GM19397 (cell line): ENCODE measurements around the gene KY.

Source experiments
- ATAC-seq: cut with Tn5 transposase; IDR thresholded peaks from one replicate; pipeline ENCODE4 v1.9.1; 2021; ENCODE audit warnings: mild to moderate bottlenecking, moderate library complexity; ENCODE audit not compliant: unreplicated experiment

KY gene

DNA sequence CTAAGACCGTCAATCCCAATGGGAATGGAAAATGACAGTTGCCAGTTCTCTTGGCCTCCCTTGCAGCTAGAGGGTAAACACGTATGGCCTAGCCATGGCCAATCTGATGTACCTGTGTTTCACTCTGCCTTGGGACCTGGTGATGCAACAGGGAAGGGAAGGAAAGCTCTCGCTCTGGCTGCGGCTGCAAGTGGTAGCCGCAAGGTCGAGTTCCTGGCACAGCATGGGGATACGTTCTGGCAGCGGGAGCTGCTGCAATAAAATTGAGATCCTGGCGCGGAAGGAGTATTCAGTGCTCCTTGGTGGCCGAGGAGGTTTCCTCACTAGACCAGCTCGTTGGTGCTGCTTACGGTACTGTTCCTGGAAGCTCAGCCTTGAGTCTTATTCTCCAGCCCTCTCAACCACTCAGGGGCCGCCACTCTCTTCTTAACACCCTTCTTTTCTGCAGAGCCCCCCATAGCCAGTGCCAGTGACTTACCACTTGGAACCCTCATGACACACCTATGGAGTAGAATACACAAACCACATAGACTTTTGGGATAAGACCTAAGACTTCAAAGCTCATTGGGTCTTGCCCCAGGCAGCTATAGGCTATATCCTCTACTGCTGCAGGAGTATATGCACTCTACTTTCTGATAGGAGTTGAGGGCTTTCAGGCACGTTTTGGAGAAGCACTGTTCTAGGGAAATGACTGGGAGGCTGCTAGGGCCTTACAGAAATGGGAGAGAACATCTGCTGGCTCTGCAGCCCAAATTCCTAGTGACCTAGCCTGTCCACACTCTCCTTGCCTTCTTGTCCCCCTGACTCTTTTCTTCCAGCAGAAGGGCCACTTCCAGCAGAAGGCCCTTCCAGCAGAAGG is 2.7 kb downstream of the KY start:
- ATAC-seq, result no peak

DNA sequence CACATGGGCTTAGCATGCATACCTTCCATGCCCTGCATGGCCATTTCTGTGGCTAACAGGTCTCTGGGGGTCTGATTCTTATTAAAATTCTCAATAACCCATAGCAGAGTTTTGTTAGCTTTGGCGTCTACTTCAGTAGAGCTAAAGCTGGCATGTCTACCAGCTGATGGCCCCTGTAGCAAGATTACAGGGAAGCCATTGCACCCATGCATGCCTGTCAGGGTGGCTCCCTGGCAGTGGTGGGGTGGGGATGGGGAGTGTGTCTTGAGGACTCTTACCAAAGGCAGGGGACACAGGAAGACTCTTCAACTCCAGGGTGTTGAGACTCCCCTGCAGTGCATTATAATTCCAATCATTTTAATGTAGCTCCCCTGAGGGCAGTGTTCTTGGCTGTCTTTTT is 4.7 kb downstream of the KY start:
- ATAC-seq, result no peak

DNA sequence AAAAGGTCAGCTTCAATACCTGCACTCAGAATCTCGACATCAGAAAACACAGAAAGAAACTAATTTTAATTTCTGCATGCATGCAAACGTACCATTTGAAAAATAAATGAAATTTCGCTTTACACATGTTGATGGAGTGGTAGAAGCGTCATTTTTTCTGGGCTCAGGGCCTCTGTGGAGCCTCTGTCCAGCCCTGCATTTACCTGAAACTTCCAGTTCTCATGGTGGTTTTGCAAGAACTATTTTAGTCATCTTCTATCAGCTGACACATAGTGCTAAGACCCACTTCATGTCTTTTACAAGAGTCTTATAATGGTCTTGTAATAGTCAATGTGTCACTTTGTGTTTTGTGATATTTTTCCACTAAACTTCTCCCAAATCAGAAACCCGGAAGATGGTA is 5.3 kb downstream of the KY start:
- ATAC-seq, result no peak

DNA sequence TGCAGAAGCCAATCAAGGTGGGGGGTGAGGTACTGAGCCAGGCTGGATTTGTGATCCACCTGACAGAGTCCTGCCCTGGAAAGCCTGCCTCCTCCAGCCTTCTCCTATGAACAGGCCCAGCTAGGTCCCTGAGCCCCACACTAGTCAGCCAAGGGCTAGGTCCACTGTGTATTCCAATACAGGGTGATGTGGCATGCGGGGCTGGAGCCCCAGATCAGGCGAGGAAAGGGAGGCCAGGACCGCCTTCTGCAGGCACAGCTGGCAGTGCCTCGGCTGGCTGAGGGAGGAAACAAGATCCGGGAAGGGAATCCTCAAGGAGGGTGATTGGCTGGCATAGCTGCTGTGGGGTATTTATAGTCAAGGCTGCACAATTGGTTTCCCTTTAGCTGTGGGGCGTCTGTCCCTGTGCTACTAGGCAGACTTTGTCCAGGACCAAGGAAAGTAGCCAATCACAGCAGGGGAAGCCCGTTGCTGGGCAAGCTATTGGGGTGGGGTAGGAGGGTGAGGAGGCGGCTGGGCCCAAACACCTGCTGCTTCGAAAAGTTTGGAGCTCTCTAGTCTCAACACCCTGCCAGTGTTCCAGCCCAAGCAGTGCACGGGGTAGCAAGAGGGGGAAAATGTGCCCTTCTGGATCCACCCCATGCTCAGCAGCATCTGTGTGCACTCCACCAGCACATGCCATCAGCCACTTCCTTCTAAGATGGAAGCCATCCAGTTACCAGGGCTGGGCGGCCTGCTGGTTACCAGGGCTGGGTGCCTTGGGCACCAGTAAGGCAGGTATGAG is 5.9 kb downstream of the KY start:
- no peak for ATAC-seq

DNA sequence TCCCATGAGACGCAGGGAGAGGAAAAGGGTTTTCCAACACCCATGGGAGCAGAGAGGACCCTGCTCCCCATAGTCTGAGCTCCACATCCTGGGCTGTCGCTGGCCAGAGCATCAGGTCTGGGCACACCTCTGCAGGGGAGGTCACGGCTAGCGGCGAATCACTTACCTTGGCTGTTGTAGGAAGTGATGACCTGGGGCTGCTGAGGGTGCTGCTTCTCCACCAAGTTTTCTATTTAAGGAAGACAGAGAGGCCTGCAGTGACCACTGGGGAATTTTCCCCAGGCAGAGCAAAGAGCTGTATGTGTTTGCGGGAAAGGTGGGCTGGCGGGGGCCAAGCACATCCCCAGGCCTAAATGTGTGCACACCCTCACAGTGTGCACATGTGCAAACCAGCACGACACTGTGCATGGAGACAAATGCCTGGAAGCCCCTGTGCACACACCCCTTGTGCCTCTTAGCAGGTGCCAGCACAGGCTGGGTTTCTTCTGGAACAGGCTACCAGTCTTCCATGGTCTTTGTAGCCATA is 7.6 kb downstream of the KY start:
- no peak for ATAC-seq

DNA sequence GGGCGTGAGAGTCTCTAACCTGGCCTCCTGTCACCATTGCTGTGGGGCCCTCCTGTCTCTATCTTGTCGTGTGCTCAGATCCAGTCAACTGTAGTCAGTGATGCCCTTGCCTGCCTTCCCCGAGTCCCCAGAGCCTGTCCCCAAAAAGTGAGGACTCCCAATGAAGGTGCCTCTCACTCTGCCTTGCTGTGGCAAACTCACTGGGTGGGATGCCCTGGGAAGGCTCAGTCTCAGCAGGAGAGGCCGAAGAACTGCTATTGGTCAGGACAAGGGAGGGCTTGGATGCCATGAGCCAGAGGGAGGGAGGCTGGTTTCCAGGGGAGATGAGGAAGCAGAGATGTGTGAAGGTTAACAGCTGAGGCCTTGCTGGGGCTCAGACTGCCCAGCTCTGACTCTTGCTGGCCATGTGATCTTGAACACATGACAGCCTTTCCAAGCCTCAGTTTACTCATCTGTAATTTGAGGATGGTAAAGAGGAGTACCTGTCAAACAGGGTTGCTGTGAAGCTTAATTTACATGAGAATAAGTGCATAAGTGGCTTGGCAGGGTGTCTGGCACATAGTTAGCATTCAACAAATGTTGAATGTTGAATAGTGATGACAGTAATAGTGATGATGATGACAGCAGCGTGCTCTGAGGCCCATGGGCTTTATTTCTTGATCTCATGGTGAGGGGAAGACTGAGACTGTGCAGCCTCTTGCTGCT is 8.2 kb downstream of the KY start:
- ATAC-seq, result no peak

DNA sequence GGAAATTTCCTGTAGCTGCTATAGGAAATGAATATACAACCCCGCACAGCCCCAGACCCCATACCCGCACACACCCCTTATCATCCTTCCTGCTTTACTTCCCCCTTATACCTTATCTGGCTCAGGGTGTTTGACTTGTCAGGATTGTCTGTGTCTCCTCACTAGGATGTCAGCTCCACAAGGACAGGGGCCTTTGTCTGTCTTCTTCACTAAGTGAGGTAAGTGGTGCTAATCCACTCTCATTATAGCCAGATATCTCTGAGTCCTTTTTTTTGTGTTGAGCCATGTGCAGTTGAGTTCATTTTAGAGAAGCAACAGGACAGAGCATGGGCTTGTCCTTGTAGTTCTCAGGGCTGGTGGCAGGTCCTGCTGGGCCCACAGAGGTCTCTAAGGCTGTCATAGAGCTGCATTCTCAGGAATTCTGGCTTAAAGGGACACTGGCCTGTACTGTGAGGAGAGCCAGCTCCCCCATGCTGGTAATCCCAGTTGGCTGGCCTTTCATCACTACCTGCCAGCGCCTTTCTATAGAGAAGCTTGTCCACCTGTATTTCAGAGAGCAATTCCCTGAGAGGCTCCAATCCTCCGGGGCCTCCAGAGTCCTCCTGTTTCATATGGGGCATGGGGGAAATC is 9.0 kb downstream of the KY start:
- ATAC-seq, result no peak

DNA sequence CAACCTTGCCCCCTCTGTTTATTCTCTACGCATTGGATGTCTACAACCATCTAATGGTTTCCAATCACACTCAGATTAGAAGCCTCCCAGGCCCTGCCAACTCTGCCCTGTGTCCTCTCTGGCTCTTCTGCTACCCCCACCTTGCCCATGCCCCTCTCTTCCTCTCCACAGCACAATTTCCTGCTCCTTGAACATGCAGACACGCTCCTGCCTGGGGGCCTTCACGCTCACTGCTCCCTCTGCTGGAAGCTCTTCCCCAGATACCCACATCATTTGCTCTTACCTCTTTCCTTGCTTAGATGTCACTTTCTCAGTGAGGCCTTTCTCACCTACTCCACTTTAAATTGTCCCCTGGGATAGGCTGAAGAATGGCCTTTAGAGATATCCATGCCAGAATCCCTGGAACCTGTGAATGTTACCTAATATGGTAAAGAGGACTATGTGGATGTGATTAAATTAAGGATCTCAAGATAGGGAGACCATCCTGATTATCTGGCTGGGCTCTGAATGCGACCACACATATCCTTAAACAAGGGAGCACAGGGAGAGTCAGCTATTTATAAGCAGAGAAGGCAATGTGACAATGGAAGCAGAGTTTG is 9.9 kb downstream of the KY start:
- ATAC-seq, result no peak

DNA sequence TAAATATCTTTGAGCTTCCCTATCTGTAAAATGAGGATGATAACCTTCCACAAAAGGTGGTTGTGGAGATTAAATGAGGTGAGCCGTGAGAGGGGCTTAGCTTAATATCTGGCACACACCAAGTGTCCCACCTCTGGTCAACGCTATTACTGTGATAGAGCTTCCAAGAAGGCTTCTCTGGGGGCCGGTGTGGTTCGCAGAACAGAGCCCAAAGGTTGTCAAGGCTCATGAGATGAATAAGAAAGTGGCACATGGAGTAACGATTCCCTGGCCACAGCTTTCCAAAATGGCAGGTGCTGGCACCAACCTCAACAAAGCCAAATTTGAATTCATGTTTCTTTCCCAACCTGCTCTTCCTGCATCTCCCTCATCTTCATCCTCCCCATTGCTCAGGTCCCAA is 10.4 kb downstream of the KY start:
- no peak for ATAC-seq

DNA sequence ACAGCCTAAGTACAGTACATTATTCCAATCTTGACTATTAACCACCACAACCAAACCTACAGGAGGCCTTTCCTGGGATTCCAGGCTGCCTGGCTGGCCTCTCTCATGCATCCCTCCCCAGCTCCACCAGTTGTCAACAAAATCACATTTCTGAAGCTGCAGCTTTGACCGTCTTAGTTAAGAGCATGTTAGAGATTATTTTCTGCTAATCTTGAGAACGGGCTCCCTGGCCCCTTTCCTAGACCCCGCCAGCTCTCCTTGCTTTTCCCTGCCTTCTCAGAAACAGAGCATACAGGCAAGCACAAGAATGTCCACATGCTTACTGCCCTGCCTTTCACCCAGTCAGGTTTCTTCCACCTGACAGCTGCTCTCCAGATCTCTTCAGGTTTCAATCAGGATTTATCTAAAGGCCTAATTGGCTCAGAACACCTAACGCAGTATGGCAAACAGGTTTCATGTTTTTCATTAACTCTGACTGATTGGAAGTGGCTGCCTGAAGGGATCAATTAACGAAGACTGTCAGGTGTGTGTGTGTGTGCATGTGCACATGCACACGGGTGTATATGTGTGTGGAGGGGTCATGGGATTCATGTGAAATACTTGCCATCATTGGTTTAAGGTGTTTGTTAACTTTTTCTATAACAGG is 12.3 kb downstream of the KY start:
- ATAC-seq, result no peak

DNA sequence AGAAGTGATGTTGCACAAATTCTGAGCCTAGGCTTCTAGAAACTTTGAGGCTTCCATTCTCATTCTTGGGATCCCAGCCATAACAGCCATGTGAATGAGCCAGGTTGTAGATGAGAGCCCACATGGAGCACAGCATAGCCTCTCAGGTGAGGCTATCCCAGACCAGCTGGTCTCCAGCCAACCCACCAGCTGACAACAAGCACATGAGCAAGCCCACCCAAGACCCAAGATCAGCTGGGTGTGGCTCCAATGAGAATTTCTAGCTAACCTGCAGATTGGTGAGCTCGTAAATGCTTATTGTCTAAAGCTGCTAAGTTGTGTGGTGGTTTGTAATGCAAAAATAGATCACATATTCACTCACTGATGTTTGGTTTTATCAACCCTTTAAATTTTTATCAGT is 14.4 kb downstream of the KY start:
- ATAC-seq, result no peak

DNA sequence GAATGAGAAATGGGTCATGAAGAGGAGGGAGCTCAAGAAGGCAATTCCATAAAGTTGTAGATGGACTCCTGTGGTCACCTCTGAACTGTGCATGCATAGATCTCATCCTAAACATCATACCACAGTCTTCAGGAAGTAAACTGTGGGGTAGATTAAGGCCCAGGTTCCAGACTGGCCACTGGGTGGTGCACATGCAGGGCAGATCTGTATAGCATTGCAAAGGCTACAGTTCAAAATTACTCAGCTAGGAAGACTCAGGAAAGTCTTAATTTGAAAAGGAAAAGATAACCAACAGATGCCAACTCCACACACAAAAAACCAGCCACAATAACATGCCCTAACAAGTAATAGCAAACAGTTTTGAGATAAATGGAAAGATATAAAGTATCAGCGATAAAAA is 20.3 kb downstream of the KY start:
- ATAC-seq, result no peak

DNA sequence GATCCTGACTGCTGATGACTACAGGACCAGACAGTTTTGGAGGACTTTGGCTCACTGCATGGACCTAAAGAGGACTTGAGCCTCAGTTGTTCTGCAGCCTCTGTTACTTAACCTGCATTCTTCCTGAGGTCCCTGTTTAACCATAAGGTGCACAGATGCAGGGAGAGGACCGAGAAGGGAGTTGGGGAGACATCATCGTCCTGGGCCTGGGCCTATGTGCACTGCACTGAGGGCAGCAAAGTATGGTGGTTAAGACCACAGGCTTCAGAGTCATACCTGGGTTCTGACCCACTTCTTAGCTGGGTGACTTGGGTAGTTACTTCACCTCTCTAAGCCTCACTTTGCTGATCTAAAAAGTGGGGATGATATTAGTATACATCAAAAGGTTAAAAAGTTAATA is 21.9 kb downstream of the KY start:
- ATAC-seq, result no peak

DNA sequence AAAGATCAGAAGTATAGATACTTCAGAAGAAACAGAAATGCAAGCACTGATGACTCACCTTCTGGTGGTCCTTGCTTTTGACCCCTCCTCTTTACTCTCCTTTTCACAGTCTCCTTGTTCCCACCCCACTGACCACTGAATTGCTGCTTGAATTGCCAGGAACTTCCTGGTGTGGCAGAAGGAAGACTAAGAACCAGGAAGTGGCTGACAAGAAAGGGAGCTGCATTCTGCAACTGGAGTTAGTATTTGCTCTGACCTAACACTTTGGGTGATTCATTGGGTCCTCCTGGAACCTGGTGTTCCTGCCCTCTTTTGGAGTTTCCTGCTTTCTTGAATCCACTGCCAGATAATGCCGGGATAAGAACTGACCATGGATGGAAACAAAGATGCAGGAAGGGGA is 23.0 kb downstream of the KY start:
- no peak for ATAC-seq

DNA sequence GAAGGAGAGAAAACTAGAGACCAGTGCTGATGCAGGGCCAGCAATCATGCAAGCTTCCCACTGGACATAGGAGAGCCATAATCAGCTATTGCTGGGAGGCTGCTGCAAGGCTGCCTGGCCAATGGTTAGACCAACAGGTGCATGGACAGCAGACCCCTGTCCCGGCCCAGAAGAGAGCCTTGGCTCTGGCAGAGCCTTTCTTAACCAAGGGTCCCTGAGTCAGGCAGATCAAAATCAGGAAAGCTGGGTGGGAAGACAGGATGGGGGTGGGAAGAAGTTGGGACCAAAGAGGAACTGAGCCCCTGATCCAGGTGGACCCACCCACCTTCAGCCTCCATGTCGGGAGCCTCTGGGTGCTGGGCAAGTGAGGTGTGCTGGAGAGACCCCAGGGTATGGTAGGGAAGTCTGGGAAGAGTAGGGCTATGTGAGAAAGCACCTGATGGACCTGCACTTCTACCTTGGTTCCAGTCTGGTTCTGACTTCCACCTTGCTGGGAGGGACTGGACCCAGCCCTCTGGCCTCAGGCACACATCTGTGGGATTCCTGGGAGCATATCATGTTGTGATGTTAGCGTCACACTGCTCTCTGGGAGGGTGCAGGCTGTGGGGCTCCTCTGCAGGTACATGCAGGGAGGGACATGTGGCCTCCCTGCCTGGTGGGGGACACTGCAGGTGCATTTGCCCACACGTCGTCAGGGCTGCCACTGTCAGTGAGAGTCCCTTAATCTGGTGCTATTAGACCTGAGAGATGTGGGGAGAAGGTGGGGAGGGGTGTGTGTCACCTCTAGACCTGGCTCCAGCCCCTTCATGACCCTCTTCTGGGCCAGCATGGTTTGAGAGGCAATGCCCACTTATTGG is 24.7 kb downstream of the KY start:
- ATAC-seq, result no peak

DNA sequence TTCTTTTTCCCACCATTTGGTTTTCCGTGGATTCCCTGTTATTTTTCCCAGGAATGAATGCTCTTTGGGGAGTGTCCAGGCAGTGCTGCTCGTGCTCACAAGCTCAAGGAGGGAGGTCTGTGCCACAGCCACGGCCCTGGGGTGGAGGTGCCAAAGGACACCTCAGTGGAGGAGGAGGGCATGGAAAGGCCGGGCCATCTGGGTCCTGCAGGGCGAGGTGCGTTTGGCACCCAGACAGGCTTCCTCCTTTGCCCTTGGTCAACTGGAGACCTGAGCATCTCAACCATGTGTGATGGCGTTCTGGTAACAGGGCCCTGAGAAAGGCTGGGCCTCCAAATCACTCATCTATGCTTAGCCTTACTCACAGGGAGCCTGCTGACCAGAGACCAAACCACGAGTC is 25.4 kb downstream of the KY start:
- no peak for ATAC-seq

DNA sequence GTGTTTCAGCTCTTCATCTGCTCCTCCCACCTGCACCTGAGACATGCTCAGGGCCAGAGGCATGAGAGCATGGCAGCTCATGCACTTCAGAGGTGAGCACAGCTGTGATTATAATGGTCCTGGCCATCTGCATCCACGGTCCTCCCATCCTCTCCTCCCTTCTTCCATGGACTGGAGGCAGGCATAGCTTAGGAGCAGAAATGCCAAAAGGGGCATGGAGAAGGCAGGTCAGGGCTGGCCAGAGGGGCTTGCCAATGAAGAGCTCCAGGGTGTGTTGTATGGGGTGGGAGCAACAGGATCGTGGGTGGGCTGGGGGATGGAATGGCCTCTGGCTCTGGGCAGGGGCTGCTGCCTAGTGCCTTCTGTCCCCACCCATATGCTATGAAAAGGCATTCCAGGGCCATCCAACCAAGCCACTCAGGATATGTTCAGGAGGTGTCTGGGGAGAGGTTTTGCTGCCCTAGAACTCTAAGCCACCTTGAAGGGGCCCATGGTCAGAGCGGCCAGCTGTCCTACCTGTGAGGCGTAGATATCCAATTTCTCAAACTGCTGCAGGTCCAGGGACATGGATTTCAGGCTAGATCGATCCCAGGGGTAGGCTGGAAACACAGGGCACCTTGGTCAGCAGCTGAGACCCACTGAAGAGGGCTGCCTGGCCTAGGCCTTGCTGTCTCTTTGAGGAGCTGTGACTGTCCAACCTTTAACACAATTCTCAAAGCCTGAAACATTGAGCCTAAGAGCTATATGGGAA is 26.1 kb downstream of the KY start:
- no peak for ATAC-seq

DNA sequence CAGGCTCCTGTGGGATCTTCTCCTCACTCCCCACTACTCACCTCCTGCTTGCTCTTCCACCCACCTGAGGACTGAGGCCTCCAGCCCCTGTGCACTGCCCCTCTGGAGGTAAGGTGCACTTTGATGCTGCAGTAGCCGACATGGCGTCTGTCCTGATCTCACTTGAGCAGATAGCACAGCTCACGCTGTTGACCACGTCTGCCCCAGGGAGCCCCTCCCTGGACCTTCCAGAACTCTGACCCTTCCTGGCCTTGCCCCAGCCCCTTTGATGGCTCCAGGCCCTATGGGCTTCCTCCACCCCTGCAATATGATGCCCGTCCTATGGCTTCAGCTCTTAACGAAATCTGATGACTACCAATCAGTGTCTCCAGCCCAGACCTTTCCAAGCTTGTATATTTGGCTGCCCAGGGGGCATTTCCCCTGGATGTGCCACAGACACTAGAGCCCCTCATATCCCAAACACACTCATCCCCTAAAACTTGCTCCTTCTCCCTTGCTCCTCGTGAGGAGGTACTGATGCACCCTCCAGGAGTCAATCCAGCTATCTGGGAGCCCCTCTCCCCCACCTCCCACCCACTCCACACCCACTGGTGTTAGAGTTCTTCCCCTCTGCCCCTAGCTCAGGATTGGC is 27.1 kb downstream of the KY start:
- no peak for ATAC-seq
